Spinal cord (tissue), 10 donors: ENCODE measurements around the gene SPARCL1. TPM values are rescaled to one million over a fixed set of nuclear protein-coding genes. Genes with fewer than 3 reads are reported as not detected.
"Not testable (repeated sequence)": the region's sequence is repeated elsewhere in the genome, so short reads cannot be mapped to it uniquely, and the experiment has no call there.

ENCODE experiments used
- DNase-seq, 6 donors: peaks; one replicate each; pipeline versions ENCODE4 v3.0.0 to v3.0.0-alpha.2; 2013 to 2015; ENCODE audit warnings: low spot score in 6 of 6, low read depth in 4 of 6
- H3K27ac ChIP-seq: one replicate; pipeline ENCODE4 v1.5.1; 2013; ENCODE audit warnings: low read depth, low read length, control low read depth
- H3K27me3 ChIP-seq: one replicate; pipeline ENCODE4 v1.6.1; 2013; ENCODE audit warnings: low read length; ENCODE audit not compliant: control insufficient read depth, insufficient read depth
- H3K36me3 ChIP-seq: one replicate; pipeline ENCODE4 v1.6.1; 2013; ENCODE audit warnings: low read length; ENCODE audit not compliant: control insufficient read depth, insufficient read depth
- H3K4me1 ChIP-seq: one replicate; pipeline ENCODE4 v1.6.1; 2013; ENCODE audit warnings: low read length; ENCODE audit not compliant: control insufficient read depth, insufficient read depth
- H3K4me3 ChIP-seq: one replicate; pipeline ENCODE4 v1.5.1; 2013; ENCODE audit warnings: low read depth, low read length, control low read depth
- H3K9me3 ChIP-seq: one replicate; pipeline ENCODE4 v1.6.1; 2013; ENCODE audit warnings: low read length; ENCODE audit not compliant: control insufficient read depth, insufficient read depth
- WGBS: methylation state at CpG from one replicate; pipeline ENCODE4 v1.1.5; 2013; ENCODE audit warnings: missing lambda C conversion rate; ENCODE audit not compliant: insufficient coverage; 5-methylcytosine and 5-hydroxymethylcytosine counted together
- long read RNA-seq, 4 donors: transcript quantifications; one replicate each; lab custom pipeline, GENCODE V29; 2026
- polyA plus RNA-seq, 2 donors: library from polyadenylated mRNA; unstranded; fragments of 120-200 nt; gene quantifications; one replicate each; pipeline ENCODE4 v1.2.1, GENCODE V29; 2013; ENCODE audit not compliant: insufficient read length in 2 of 2
- total RNA-seq, 2 donors: library from RNA; depleted of rRNA in 1 of 2; stranded (reverse); fragments of 120-200 nt in 1 of 2; fragments of >200 nt in 1 of 2; gene quantifications; one replicate each; pipeline versions ENCODE4 v1.2.3 to v1.2.4, GENCODE V29; 2013 to 2014
- donor health status: healthy.

Gene SPARCL1, protein sequence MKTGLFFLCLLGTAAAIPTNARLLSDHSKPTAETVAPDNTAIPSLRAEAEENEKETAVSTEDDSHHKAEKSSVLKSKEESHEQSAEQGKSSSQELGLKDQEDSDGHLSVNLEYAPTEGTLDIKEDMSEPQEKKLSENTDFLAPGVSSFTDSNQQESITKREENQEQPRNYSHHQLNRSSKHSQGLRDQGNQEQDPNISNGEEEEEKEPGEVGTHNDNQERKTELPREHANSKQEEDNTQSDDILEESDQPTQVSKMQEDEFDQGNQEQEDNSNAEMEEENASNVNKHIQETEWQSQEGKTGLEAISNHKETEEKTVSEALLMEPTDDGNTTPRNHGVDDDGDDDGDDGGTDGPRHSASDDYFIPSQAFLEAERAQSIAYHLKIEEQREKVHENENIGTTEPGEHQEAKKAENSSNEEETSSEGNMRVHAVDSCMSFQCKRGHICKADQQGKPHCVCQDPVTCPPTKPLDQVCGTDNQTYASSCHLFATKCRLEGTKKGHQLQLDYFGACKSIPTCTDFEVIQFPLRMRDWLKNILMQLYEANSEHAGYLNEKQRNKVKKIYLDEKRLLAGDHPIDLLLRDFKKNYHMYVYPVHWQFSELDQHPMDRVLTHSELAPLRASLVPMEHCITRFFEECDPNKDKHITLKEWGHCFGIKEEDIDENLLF
- 1,000 to 10,000 TPM; 1,228 to 1,361 TPM for total RNA-seq
- 1,000 to 10,000 TPM; 1,627 to 2,377 TPM for polyA plus RNA-seq
- long read RNA-seq, donor 1, transcript SPARCL1-201 (11 exons, 2,906 nt): major isoform, 220 of 1,696 reads
- long read RNA-seq, donor 1, transcript SPARCL1-203 (5 exons, 950 nt): minor isoform, 10 of 1,696 reads
- long read RNA-seq, donor 1, transcript SPARCL1-202 (12 exons, 2,994 nt): minor isoform, 9 of 1,696 reads
- long read RNA-seq, donor 1, partial matches to known transcripts: 1,441 of 1,696 reads
- long read RNA-seq, donor 1, other reads (novel, unspliced or antisense): 16 of 1,696 reads
- long read RNA-seq, donor 2, transcript SPARCL1-201 (11 exons, 2,906 nt): major isoform, 60 of 916 reads
- long read RNA-seq, donor 2, transcript SPARCL1-203 (5 exons, 950 nt): minor isoform, 13 of 916 reads
- long read RNA-seq, donor 2, partial matches to known transcripts: 839 of 916 reads
- long read RNA-seq, donor 2, other reads (novel, unspliced or antisense): 0 of 916 reads
- long read RNA-seq, donor 3, transcript SPARCL1-201 (11 exons, 2,906 nt): major isoform, 31 of 813 reads
- long read RNA-seq, donor 3, transcript SPARCL1-203 (5 exons, 950 nt): minor isoform, 9 of 813 reads
- long read RNA-seq, donor 3, partial matches to known transcripts: 772 of 813 reads
- long read RNA-seq, donor 3, other reads (novel, unspliced or antisense): 0 of 813 reads
- long read RNA-seq, donor 4, transcript SPARCL1-201 (11 exons, 2,906 nt): major isoform, 28 of 433 reads
- long read RNA-seq, donor 4, partial matches to known transcripts: 398 of 433 reads
- long read RNA-seq, donor 4, other reads (novel, unspliced or antisense): 5 of 433 reads

DNA sequence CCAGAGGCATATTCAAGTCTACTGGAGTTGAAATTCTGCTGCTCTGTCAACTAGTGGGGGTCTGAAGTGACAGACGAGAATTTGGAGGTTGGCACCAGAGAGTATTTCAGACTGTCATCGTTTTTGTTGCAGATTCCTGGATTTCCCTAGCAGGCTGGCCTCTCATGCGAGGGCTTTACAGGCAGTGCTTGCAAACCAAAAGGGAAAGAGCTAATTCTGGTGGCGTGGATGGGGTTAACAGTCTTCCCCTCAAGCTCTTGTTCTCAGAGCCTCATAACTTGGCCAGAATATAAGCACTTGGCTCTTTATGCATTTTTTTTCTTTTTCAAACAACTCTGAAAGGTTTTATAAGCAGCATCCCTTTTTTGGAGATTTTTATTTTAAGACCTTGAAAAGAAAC lies at the start of gene SPARCL1:
Gene SPARCL1, minus strand, starts transcription at position 190 of the 400 bp plus-strand sequence. CDS start 29,802 bp downstream, outside the sequence.
- Histone ChIP-seq H3K4me3 (peak within 1 kb of the TSS; percentile 66), H3K9me3 (no peaks in the 10 kb centered on the region), H3K27me3 (no peaks in the 10 kb centered on the region), H3K27ac (peak within 1 kb of the TSS; percentile 91), H3K36me3 (no peaks in the 10 kb centered on the region), H3K4me1 (peaks cover 8% of the 10 kb centered on the region)
- 18% methylated on average over 3 of the region's 4 CpGs for WGBS
- peak in 2 of 6 donors; percentile 80 to 89 for DNase-seq

DNA sequence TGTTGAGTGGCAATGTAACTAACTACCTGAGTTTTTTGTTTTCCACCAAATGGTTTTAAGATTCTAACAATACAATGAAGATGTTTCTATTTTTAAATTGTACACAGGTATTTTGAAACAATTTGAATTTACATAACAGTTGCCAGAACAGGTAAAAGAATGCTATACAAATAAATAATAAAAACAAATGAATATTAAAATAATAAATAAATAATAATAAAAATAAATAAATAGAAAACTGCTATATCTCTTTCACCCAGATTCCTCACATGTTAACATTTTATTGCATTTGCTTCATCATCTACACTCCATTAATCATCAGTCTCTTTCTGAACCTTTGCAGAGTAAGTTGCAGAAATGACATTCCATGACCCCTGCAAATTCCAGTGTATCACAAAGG lies 46.8 kb upstream of the SPARCL1 start:
- H3K27ac ChIP-seq: no peak overlapping the region
- no peak overlapping the region for H3K4me3 ChIP-seq
- no peaks in the 10 kb centered on the region for H3K4me1 ChIP-seq
- no peaks in the 10 kb centered on the region for H3K27me3 ChIP-seq
- no peak for DNase-seq
- no peaks in the 10 kb centered on the region for H3K9me3 ChIP-seq
- H3K36me3 ChIP-seq: no peaks in the 10 kb centered on the region

DNA sequence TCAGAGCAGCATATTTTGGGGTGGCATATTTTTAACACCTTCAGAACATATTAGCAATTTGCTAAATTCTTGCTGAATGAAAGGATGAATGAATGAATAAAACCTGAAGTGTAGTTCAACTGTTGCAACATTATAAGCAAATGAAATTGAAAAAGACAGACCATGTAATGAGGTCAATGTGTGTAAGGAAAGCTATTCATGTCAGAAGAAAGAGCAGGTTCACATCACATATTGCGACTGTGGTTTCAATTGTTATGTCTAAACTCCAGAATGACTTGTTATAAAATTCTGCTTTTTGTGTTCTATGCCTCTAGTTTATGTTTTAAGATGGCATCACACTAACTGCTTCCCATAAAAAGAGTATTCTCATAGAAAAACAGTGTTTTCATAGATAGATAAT lies 46.2 kb upstream of the SPARCL1 start:
- no peaks in the 10 kb centered on the region for H3K36me3 ChIP-seq

DNA sequence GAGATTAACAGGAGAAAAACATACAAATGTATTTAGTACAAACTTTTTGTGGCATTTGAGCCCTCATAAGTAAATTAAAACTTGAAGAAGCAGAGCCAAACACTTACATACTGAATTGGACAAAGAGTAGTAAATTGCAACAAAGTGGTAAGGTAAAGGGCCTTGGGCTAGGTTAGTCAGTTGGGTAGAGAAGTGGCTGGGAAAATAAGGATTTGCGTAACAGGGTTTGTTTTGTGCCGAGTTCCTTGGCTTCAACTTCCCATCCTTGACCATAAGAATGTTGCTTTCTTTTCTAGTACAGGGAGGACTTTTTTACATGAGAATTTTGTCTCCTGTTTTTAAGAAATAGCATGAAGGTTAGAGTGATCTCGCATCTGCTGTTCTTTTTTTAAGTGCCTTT lies 45.8 kb upstream of the SPARCL1 start:
- no peaks in the 10 kb centered on the region for H3K9me3 ChIP-seq
- DNase-seq: no peak
- WGBS: no CpG with 5 or more reads among the region's 3 CpGs
- H3K27ac ChIP-seq: no peak overlapping the region
- no peaks in the 10 kb centered on the region for H3K4me1 ChIP-seq
- H3K36me3 ChIP-seq: no peaks in the 10 kb centered on the region
- no peaks in the 10 kb centered on the region for H3K27me3 ChIP-seq
- H3K4me3 ChIP-seq: no peak overlapping the region

More for the DNA sequence above, 46.2 kb upstream of the SPARCL1 start:
- Histone ChIP-seq H3K9me3 (no peaks in the 10 kb centered on the region), H3K4me3 (no peak overlapping the region), H3K27ac (no peak overlapping the region), H3K4me1 (no peaks in the 10 kb centered on the region), H3K27me3 (no peaks in the 10 kb centered on the region)
- no CpG with 5 or more reads among the region's 1 CpG for WGBS
- DNase-seq: no peak

DNA sequence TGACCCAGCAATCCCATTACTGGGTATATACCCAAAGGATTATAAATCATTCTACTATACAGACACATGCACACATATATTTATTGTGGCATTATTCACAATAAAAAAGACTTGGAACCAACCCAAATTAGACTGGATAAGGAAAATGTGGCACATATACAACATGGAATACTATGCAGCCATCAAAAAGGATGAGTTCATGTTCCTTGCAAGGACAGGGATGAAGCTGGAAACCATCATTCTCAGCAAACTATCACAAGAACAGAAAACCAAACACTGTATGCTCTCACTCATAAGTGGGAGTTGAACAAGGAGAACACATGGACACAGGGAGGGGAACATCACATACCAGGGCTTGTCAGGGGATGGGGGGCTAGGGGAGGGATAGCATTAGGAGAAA lies 45.2 kb upstream of the SPARCL1 start:
- H3K4me3 ChIP-seq, H3K27ac ChIP-seq, H3K27me3 ChIP-seq, DNase-seq, H3K9me3 ChIP-seq, H3K36me3 ChIP-seq, H3K4me1 ChIP-seq: not testable (repeated sequence)

DNA sequence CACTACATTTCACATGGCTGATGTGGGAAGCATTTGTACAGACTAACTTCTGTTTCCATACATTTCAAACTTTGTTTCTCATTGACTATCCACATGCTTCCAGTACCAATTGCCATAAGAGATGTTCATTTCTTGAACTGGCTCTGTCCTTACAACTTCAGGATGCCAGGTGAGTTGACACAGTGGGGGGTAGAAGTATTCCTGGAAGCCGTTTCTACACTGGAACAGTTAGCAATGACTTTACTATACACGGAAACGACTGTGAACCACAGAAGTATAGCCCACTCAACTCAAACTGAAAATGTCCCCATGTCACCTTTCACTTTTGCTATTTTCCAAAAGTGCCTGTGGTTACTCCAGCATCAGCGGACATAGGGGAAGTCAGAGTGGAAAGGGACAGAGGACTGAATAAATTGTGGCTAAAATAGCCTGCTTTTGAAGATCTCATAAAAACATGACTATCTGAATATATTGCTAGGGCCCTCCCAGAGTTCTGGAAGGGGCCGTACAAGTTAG lies 41.2 kb upstream of the SPARCL1 start:
- 93% methylated on average over 3 of the region's 5 CpGs for WGBS
- Histone ChIP-seq H3K27ac (no peak overlapping the region), H3K4me3 (no peak overlapping the region), H3K36me3 (no peaks in the 10 kb centered on the region), H3K9me3 (no peaks in the 10 kb centered on the region), H3K27me3 (no peaks in the 10 kb centered on the region), H3K4me1 (no peaks in the 10 kb centered on the region)
- DNase-seq: no peak

DNA sequence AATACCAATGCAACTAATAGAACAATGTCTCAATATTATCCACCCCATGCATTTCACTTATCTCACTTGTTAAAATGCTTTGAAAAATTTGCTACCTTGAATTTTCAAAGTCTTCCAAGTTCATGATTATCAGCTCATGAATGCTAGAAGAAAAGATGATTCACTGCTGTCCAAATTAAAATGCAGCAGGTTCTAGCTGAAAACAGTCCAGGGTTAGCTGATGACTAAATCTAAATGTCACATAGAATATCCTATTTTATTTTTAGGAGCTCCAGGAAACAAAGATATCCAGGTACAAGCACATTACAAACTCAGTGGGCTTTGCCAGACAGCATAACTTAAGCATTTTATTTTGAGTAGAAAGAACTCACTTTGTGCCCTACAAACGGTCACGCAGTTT lies 38.0 kb upstream of the SPARCL1 start:
- Histone ChIP-seq H3K27me3 (no peaks in the 10 kb centered on the region), H3K4me3 (no peak overlapping the region), H3K36me3 (no peaks in the 10 kb centered on the region), H3K9me3 (no peaks in the 10 kb centered on the region), H3K4me1 (no peaks in the 10 kb centered on the region), H3K27ac (no peak overlapping the region)
- WGBS: no CpG with 5 or more reads among the region's 2 CpGs
- no peak for DNase-seq

DNA sequence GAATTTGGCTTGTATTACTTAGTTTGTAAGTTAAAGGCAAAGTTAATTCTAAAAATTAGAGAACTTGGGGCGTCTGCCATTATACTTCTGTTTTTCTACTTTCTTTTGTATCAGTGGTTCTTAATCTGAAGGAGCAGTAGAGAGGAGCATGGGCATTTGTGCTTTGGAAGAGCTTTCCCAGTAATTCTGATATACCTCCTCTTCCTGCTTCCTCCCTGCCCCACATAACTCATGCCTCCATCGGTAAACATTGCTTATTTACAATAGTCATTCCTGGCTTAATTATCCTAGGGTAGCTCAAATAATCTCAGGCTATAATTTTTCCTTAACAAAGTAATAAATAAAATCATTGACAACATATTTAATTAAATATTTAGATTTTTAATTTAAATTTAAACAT lies 37.1 kb upstream of the SPARCL1 start:
- no peaks in the 10 kb centered on the region for H3K27me3 ChIP-seq
- H3K9me3 ChIP-seq: no peaks in the 10 kb centered on the region
- H3K4me1 ChIP-seq: no peaks in the 10 kb centered on the region
- no peak overlapping the region for H3K27ac ChIP-seq
- H3K4me3 ChIP-seq: no peak overlapping the region
- DNase-seq: no peak
- WGBS: no CpG with 5 or more reads among the region's 2 CpGs
- H3K36me3 ChIP-seq: no peaks in the 10 kb centered on the region

DNA sequence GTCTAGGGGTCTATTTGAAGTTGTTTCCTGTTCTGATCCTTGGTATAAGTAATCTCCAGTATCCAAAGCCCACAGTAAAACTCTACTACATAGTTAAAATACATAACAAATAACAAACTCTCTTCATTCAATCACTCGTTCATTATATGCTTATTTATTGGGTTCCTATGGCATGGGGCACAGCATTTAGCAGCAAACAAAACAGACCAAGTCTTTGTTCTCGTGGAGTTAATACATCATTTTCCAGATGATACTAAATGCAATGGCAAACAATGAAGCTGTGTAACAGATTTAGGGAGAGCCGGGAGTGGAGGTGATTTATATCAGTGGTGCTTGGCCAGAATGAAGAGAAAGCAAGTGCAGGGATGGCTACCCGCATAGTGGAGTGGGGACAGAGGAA lies 36.6 kb upstream of the SPARCL1 start:
- Histone ChIP-seq H3K9me3 (no peaks in the 10 kb centered on the region), H3K36me3 (no peaks in the 10 kb centered on the region), H3K27me3 (no peaks in the 10 kb centered on the region), H3K4me3 (no peak overlapping the region), H3K4me1 (no peaks in the 10 kb centered on the region), H3K27ac (no peak overlapping the region)
- WGBS: 33% methylated on average over 3 of the region's 4 CpGs
- DNase-seq: no peak
